Stimulated activated naive CD8-positive, alpha-beta T cell treated with anti-CD3 and anti-CD28 coated beads, Interleukin-15, Interleukin-2, amounts not matched to agents 100 ng/mL and 50 ng/mL, for 24 hours (primary cell): ENCODE measurements around the gene ARL6IP5.

Experiments used
- H3K27ac Mint-ChIP-seq: one replicate; pipeline ENCODE4 v1.8.0; 2021; ENCODE audit warnings: mild to moderate bottlenecking, mixed read lengths
- H3K27me3 Mint-ChIP-seq: one replicate; pipeline ENCODE4 v1.8.0; 2021; ENCODE audit warnings: mixed read lengths
- H3K36me3 Mint-ChIP-seq: one replicate; pipeline ENCODE4 v1.8.0; 2021; ENCODE audit warnings: low read depth, mixed read lengths
- H3K4me1 Mint-ChIP-seq: one replicate; pipeline ENCODE4 v1.8.0; 2021; ENCODE audit warnings: low read depth, mixed read lengths
- H3K4me3 Mint-ChIP-seq: one replicate; pipeline ENCODE4 v1.8.0; 2021; ENCODE audit warnings: mild to moderate bottlenecking, mixed read lengths
- H3K9me3 Mint-ChIP-seq: one replicate; pipeline ENCODE4 v1.8.0; 2021; ENCODE audit warnings: mixed read lengths

Gene ARL6IP5

GRCh38 chr3:69080233-69080920 lies 4.4 kb upstream of the ARL6IP5 start, which contains the start of gene UBA3:
Gene UBA3 (minus strand): TSS chr3:69080365. CDS start chr3:69080353, 12 bp downstream.
- no peaks in the 10 kb centered on the region for H3K27me3 Mint-ChIP-seq
- H3K27ac Mint-ChIP-seq, result peak within 1 kb of the TSS; percentile 98
- H3K4me1 Mint-ChIP-seq, result peaks cover 68% of the 10 kb centered on the region
- peaks cover 21% of the 10 kb centered on the region for H3K36me3 Mint-ChIP-seq
- peak within 1 kb of the TSS; percentile 86 for H3K4me3 Mint-ChIP-seq
- no peaks in the 10 kb centered on the region for H3K9me3 Mint-ChIP-seq

DNA sequence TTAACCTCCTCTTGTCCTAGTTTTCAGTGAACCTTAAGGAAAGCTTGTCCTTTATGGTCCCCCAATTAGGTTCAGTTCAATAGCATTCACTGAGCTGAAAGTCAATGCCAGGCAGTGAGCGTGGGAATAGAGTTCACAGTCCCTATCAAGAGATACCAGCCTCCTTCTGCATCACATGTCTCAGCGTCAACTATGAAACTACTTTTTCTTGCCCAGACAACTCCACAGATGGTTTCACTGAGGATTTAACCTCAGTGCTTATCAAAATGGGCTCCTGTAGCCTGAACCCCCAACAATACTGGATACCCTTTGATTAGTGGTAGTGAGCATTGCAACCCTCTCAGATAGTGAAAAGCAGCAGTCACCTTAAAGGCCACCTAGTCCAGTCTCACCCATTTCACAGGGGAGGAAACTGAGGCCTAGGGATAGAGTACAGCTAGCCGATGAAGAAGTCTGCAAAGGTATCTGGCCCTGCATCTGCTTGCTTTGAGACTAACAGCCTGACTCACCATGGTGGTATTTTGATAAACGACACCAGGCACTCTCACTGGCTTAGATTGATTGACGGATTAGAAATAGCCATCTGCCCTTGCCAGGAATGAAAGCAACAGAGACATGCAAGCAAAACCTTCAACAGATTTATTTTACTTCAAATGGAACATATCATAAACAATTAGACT lies 3.0 kb upstream of the ARL6IP5 start:
- H3K4me3 Mint-ChIP-seq, result peak overlapping the region; percentile 86
- peaks cover 73% of the 10 kb centered on the region for H3K4me1 Mint-ChIP-seq
- H3K27me3 Mint-ChIP-seq, result no peaks in the 10 kb centered on the region
- peaks cover 19% of the 10 kb centered on the region for H3K36me3 Mint-ChIP-seq
- no peaks in the 10 kb centered on the region for H3K9me3 Mint-ChIP-seq
- peak overlapping the region; percentile 98 for H3K27ac Mint-ChIP-seq

DNA sequence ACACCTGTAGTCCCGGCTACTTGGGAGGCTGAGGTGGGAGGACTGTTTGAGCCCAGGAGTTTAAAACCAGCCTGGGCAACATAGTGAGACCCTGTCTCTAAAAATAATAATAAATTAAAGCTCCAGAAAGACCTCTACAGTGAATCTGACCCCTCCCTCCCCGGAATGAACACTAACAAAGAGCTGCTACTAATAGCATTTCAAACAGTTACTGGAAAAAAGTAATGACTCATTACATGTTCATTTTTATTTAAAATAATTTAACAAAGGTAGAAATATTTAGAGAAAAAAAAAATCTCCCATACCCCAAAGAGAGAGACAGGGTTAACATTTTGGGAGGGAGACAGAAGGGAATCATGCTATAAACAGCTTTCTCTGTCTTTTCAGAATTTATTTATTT lies 2.4 kb upstream of the ARL6IP5 start:
- peak overlapping the region; percentile 98 for H3K27ac Mint-ChIP-seq
- no peaks in the 10 kb centered on the region for H3K9me3 Mint-ChIP-seq
- H3K36me3 Mint-ChIP-seq, result peaks cover 14% of the 10 kb centered on the region
- peaks cover 74% of the 10 kb centered on the region for H3K4me1 Mint-ChIP-seq
- peak overlapping the region; percentile 86 for H3K4me3 Mint-ChIP-seq
- H3K27me3 Mint-ChIP-seq, result no peaks in the 10 kb centered on the region

DNA sequence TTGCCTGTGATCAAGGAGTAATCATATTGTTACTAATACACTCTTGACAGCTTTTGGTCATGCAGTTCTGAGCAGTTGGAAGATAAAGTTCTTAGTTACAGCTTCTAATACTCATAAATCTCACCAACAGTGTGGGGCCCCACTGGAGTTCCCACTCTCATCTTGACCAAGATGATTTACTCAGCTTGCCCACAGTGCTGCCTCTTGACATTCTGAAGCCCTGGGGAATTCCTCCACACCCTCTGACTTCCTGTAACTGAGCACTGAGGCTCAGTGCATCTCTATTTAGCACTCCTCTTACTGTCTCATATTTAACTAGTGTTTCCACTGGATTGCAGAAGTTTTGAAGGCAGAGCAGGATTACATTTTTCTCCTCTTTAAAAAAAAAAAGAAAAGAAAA lies 1.9 kb upstream of the ARL6IP5 start:
- H3K36me3 Mint-ChIP-seq, result peaks cover 11% of the 10 kb centered on the region
- no peaks in the 10 kb centered on the region for H3K9me3 Mint-ChIP-seq
- peaks cover 74% of the 10 kb centered on the region for H3K4me1 Mint-ChIP-seq
- H3K4me3 Mint-ChIP-seq, result peak overlapping the region; percentile 86
- peak overlapping the region; percentile 98 for H3K27ac Mint-ChIP-seq
- H3K27me3 Mint-ChIP-seq, result no peaks in the 10 kb centered on the region

DNA sequence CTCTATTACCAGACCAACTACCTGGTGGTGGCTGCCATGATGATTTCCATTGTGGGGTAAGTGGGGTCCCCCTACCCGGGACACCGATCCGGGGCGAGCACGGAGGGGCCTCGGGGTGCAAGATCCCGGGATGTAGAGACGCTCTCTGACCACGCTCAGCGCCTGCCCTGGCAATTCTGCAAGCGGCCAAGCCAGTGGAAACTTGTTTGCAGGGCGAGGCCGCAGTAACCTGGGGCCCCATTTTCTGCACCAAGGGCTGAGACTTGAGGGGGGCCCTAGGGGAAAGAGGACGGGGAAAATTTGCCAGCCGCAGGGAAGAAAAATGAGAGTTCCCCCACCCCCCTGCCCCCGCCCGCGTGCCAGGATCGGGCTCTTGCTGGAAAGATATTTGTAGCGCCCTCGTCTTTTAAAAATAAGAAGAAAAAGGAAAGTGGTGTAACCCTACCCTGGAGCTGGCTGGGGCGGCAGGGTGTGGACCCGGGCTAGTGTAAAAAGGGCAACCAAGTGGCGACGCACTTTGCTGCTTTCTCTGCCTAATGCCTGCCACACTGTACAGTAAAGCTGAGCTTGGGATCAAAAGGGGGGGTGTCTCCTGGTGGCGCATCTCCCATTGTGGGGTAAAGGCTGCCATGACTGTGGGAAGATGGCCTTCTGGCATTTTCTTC lies 563 bp downstream of the ARL6IP5 start:
- Mint-ChIP-seq H3K4me3 (peak overlapping the region; percentile 86), H3K27me3 (no peaks in the 10 kb centered on the region), H3K4me1 (peaks cover 83% of the 10 kb centered on the region), H3K9me3 (no peaks in the 10 kb centered on the region), H3K27ac (peak overlapping the region; percentile 98), H3K36me3 (peaks cover 11% of the 10 kb centered on the region)

- H3K4me3 Mint-ChIP-seq, result peak overlapping the region; percentile 86
- H3K27me3 Mint-ChIP-seq, result no peaks in the 10 kb centered on the region
- peaks cover 81% of the 10 kb centered on the region for H3K4me1 Mint-ChIP-seq
- peak overlapping the region; percentile 98 for H3K27ac Mint-ChIP-seq
- H3K36me3 Mint-ChIP-seq, result peaks cover 17% of the 10 kb centered on the region
- no peaks in the 10 kb centered on the region for H3K9me3 Mint-ChIP-seq
Measured at GRCh38 chr3:69085833-69086722, 1.3 kb downstream of the ARL6IP5 start.

- peaks cover 21% of the 10 kb centered on the region for H3K36me3 Mint-ChIP-seq
- H3K4me3 Mint-ChIP-seq, result peak overlapping the region; percentile 86
- peaks cover 81% of the 10 kb centered on the region for H3K4me1 Mint-ChIP-seq
- H3K27ac Mint-ChIP-seq, result peak overlapping the region; percentile 82
- no peaks in the 10 kb centered on the region for H3K27me3 Mint-ChIP-seq
- no peaks in the 10 kb centered on the region for H3K9me3 Mint-ChIP-seq
Measured at GRCh38 chr3:69087030-69087791, 2.5 kb downstream of the ARL6IP5 start.

DNA sequence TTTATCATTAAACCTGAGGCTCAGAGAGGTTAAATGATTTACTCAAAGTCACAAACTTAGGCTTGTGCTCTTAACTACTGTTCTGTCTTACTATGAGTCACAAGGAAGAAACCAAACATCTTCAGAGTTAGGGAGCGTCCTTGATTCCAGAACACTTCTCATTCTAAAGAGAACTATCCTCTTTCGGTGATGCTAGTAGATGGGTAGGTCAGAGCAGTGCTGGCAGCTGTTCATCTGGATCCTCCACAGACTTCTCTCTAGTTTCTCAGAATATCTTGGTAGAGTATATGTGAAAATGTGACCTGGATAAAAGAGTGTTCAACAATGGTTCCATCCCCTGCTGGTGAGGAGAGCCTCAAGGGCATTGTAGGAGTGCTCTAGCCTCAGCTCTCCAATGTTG lies 3.3 kb downstream of the ARL6IP5 start:
- Mint-ChIP-seq H3K4me3 (peak overlapping the region; percentile 86), H3K27ac (peak overlapping the region; percentile 91), H3K9me3 (no peaks in the 10 kb centered on the region), H3K27me3 (no peaks in the 10 kb centered on the region), H3K4me1 (peaks cover 81% of the 10 kb centered on the region), H3K36me3 (peaks cover 25% of the 10 kb centered on the region)

DNA sequence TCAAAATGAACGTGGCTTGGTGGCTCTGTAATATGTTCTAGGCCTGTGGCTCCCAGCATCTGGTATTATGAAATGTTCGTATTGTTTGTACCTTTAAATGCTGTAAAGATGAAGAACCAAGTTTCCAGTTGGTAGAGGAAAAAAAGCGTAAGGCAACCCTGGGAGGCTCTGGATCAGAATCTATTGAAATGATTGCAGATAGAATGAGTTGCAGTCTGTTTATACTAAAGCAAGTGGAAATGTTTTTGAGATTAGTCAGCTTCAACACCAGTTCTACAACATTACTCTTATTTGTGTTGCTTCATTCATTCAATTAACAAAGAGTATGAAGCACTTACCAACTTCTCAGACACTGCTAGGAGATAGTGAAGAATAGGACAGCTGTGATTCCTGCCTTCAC lies 5.3 kb downstream of the ARL6IP5 start:
- Mint-ChIP-seq H3K4me3 (peak overlapping the region; percentile 6), H3K27ac (peak overlapping the region; percentile 91), H3K36me3 (peaks cover 26% of the 10 kb centered on the region), H3K4me1 (peaks cover 82% of the 10 kb centered on the region), H3K27me3 (no peaks in the 10 kb centered on the region), H3K9me3 (no peaks in the 10 kb centered on the region)

GRCh38 chr3:69091389-69092029 lies 6.8 kb downstream of the ARL6IP5 start:
- H3K27ac Mint-ChIP-seq, result peak overlapping the region; percentile 94
- H3K36me3 Mint-ChIP-seq, result peaks cover 36% of the 10 kb centered on the region
- peaks cover 93% of the 10 kb centered on the region for H3K4me1 Mint-ChIP-seq
- H3K9me3 Mint-ChIP-seq, result no peaks in the 10 kb centered on the region
- no peaks in the 10 kb centered on the region for H3K27me3 Mint-ChIP-seq
- peak overlapping the region; percentile 68 for H3K4me3 Mint-ChIP-seq

DNA sequence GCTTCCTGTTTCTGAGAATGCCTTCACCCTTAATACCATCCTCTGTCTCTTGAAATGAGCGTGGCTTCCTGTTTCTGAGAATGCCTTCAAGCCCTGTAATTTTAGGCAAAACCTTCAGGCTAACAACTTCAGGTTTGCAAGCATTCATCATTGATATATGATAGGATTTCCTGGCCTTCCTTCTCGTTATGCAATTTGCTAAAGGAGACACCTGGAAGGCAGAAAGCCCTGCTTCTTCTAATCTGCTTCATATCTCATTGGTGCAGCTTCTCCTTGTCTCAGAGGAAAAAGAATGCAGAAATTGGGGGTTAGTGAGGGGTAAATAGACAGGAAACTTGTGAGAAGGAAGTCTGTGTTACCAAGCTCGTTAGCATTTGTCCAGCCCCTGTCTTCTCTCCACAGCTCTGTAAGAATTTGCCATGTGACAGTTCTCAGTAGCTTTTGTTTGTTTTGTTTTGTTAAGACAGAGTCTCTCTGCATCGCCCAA lies 7.3 kb downstream of the ARL6IP5 start:
- Mint-ChIP-seq H3K27me3 (no peaks in the 10 kb centered on the region), H3K27ac (peak overlapping the region; percentile 94), H3K4me3 (peak overlapping the region; percentile 68), H3K36me3 (peaks cover 41% of the 10 kb centered on the region), H3K4me1 (peaks cover 98% of the 10 kb centered on the region), H3K9me3 (no peaks in the 10 kb centered on the region)

GRCh38 chr3:69094467-69095205 lies 9.9 kb downstream of the ARL6IP5 start:
- H3K36me3 Mint-ChIP-seq, result peaks cover 52% of the 10 kb centered on the region

GRCh38 chr3:69095636-69096035 lies 10.9 kb downstream of the ARL6IP5 start:
- H3K27ac Mint-ChIP-seq, result peak overlapping the region; percentile 94
- H3K4me3 Mint-ChIP-seq, result peak overlapping the region; percentile 72
- H3K36me3 Mint-ChIP-seq, result peaks cover 50% of the 10 kb centered on the region
- H3K9me3 Mint-ChIP-seq, result no peaks in the 10 kb centered on the region
- H3K4me1 Mint-ChIP-seq, result peaks cover 81% of the 10 kb centered on the region
- H3K27me3 Mint-ChIP-seq, result no peaks in the 10 kb centered on the region

More at GRCh38 chr3:69094467-69095205, 9.9 kb downstream of the ARL6IP5 start:
- Mint-ChIP-seq H3K27ac (peak overlapping the region; percentile 94), H3K27me3 (no peaks in the 10 kb centered on the region), H3K4me1 (peaks cover 86% of the 10 kb centered on the region), H3K9me3 (no peaks in the 10 kb centered on the region), H3K4me3 (peak overlapping the region; percentile 70)
